Fibroblast of skin of back (primary cell): ENCODE results near the gene ARMC3.
"Not testable (repeated sequence)": the region's sequence is repeated elsewhere in the genome, so short reads cannot be mapped to it uniquely, and the experiment has no call there.

Source experiments
- DNase-seq: peaks from one replicate; pipeline ENCODE4 v3.0.0-alpha.2; 2013

Gene ARMC3

GRCh38 chr10:23051278-23051677, 123.4 kb downstream of the ARMC3 start:
- no peak for DNase-seq

- no peak for DNase-seq
Observed at GRCh38 chr10:23051855-23052331, 124.0 kb downstream of the ARMC3 start.

- no peak for DNase-seq
Observed at GRCh38 chr10:23053036-23053435, 125.2 kb downstream of the ARMC3 start.

- no peak for DNase-seq
Observed at GRCh38 chr10:23055424-23056185, 127.8 kb downstream of the ARMC3 start.

GRCh38 chr10:23056186-23056579, 128.3 kb downstream of the ARMC3 start:
- DNase-seq: no peak

- DNase-seq: no peak
Observed at GRCh38 chr10:23058366-23058765, 130.5 kb downstream of the ARMC3 start.

GRCh38 chr10:23060918-23061317, 133.1 kb downstream of the ARMC3 start:
- no peak for DNase-seq

- peak; percentile 6 for DNase-seq
Observed at GRCh38 chr10:23063045-23063972, 135.5 kb downstream of the ARMC3 start.

GRCh38 chr10:23063973-23064812, 136.3 kb downstream of the ARMC3 start:
- DNase-seq: no peak

- DNase-seq: not testable (repeated sequence)
Observed at GRCh38 chr10:23064813-23065114, 136.9 kb downstream of the ARMC3 start.

- peak; percentile 80 for DNase-seq
Observed at GRCh38 chr10:23065181-23065948, 137.5 kb downstream of the ARMC3 start.

- no peak for DNase-seq
Observed at GRCh38 chr10:23067337-23067736, 139.5 kb downstream of the ARMC3 start.

- DNase-seq: peak; percentile 68
Observed at GRCh38 chr10:23067939-23068775, 140.3 kb downstream of the ARMC3 start.

GRCh38 chr10:23069019-23069815, 141.4 kb downstream of the ARMC3 start:
- DNase-seq: no peak

GRCh38 chr10:23070092-23070912, 142.4 kb downstream of the ARMC3 start:
- DNase-seq: not testable (repeated sequence)

- DNase-seq: no peak
Observed at GRCh38 chr10:23070913-23071218, 143.0 kb downstream of the ARMC3 start.

GRCh38 chr10:23072593-23072992, 144.7 kb downstream of the ARMC3 start:
- not testable (repeated sequence) for DNase-seq

- DNase-seq: no peak
Observed at GRCh38 chr10:23073527-23073926, 145.7 kb downstream of the ARMC3 start.

GRCh38 chr10:23075672-23076071, 147.8 kb downstream of the ARMC3 start:
- no peak for DNase-seq
